ENCODE measurements around the gene CIZ1. TPM values are rescaled to one million over a fixed set of nuclear protein-coding genes. Genes with fewer than 3 reads are reported as not detected.

Gene CIZ1
- total and polyA plus RNA-seq, 2 experiments from 2014 or later, result 95.0 to 105 TPM

GRCh38 chr9:128205296-128205944, 14.0 kb upstream of the CIZ1 start:
- DNase-seq (ENCODE audit: low read depth in 1 of 2, low spot score in 1 of 2), result no peak

GRCh38 chr9:128204858-128205257, 13.5 kb upstream of the CIZ1 start:
- H3K27ac ChIP-seq, result no peak overlapping the region
- no peaks in the 10 kb centered on the region for H3K36me3 ChIP-seq
- H3K9me3 ChIP-seq (ENCODE audit: low read depth), result no peaks in the 10 kb centered on the region
- H3K27me3 ChIP-seq, result no peaks in the 10 kb centered on the region
- no peaks in the 10 kb centered on the region for H3K4me1 ChIP-seq (ENCODE audit: low read depth)
- no peak for DNase-seq (ENCODE audit: low read depth in 1 of 2, low spot score in 1 of 2)
- no peak for TF ChIP-seq CTCF (IDR thresholded peaks at IDR 0.05; ENCODE audit: low read depth, low read length)
- no peak overlapping the region for H3K4me3 ChIP-seq

More at GRCh38 chr9:128205296-128205944, 14.0 kb upstream of the CIZ1 start:
- Histone ChIP-seq H3K27me3 (no peaks in the 10 kb centered on the region), H3K9me3 (ENCODE audit: low read depth) (no peaks in the 10 kb centered on the region), H3K27ac (no peak overlapping the region), H3K4me3 (no peak overlapping the region), H3K4me1 (ENCODE audit: low read depth) (no peaks in the 10 kb centered on the region), H3K36me3 (no peaks in the 10 kb centered on the region)
- no peak for TF ChIP-seq CTCF (IDR thresholded peaks at IDR 0.05; ENCODE audit: low read depth, low read length)

GRCh38 chr9:128203707-128204551, 12.6 kb upstream of the CIZ1 start:
- Histone ChIP-seq H3K36me3 (no peaks in the 10 kb centered on the region), H3K4me1 (ENCODE audit: low read depth) (no peaks in the 10 kb centered on the region), H3K9me3 (ENCODE audit: low read depth) (no peaks in the 10 kb centered on the region), H3K27me3 (no peaks in the 10 kb centered on the region), H3K4me3 (peak overlapping the region; percentile 86), H3K27ac (no peak overlapping the region)
- DNase-seq (ENCODE audit: low read depth in 1 of 2, low spot score in 1 of 2), result peak; percentile 33 to 51
- no peak for TF ChIP-seq CTCF (IDR thresholded peaks at IDR 0.05; ENCODE audit: low read depth, low read length)

- H3K4me3 ChIP-seq, result peak within 1 kb of the TSS; percentile 86
- H3K27me3 ChIP-seq, result no peaks in the 10 kb centered on the region
- DNase-seq (ENCODE audit: low read depth in 1 of 2, low spot score in 1 of 2), result peak; percentile 72 to 87
- H3K27ac ChIP-seq, result no peak within 1 kb of the TSS
- H3K36me3 ChIP-seq, result no peaks in the 10 kb centered on the region
- H3K9me3 ChIP-seq (ENCODE audit: low read depth), result no peaks in the 10 kb centered on the region
- H3K4me1 ChIP-seq (ENCODE audit: low read depth), result no peaks in the 10 kb centered on the region
- peak; percentile 65 for TF ChIP-seq CTCF (IDR thresholded peaks at IDR 0.05; ENCODE audit: low read depth, low read length)
Measured at GRCh38 chr9:128203024-128203706, 11.8 kb upstream of the CIZ1 start, which contains the start of gene DNM1. Gene DNM1 (plus strand): TSS chr9:128203379. CDS start chr9:128203471, 92 bp downstream.

DNA sequence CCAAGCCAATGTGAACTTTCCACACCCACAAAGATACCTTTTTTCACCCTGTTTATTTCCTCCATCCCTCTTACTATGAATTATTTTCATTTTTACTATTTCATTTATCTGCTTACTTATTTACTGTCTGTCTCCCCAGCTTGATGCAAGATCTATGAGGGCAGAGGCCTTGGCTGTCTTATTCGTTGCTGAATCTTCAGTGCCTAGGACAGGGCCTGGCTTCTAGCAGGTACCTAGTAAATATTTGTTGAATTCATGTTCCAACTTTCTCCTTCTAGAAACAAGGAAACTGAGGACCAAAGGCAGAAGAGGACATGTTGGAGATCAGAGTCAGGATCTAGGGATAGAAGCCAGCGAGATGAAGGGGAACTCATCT, 11.3 kb upstream of the CIZ1 start:
- H3K9me3 ChIP-seq (ENCODE audit: low read depth), result no peaks in the 10 kb centered on the region
- H3K27me3 ChIP-seq, result no peaks in the 10 kb centered on the region
- H3K36me3 ChIP-seq, result no peaks in the 10 kb centered on the region
- no peaks in the 10 kb centered on the region for H3K4me1 ChIP-seq (ENCODE audit: low read depth)
- H3K27ac ChIP-seq, result no peak overlapping the region
- TF ChIP-seq CTCF (IDR thresholded peaks at IDR 0.05; ENCODE audit: low read depth, low read length), result no peak
- no peak overlapping the region for H3K4me3 ChIP-seq
- no peak for DNase-seq (ENCODE audit: low read depth in 1 of 2, low spot score in 1 of 2)
